Measurements from ENCODE around the gene NTSR2. TPM values are rescaled to one million over a fixed set of nuclear protein-coding genes. Genes with fewer than 3 reads are reported as not detected.

Gene NTSR2
- total and polyA plus RNA-seq, 9 donors = 0.33 to 3.8 (median 0.97) TPM; not detected in 2

DNA sequence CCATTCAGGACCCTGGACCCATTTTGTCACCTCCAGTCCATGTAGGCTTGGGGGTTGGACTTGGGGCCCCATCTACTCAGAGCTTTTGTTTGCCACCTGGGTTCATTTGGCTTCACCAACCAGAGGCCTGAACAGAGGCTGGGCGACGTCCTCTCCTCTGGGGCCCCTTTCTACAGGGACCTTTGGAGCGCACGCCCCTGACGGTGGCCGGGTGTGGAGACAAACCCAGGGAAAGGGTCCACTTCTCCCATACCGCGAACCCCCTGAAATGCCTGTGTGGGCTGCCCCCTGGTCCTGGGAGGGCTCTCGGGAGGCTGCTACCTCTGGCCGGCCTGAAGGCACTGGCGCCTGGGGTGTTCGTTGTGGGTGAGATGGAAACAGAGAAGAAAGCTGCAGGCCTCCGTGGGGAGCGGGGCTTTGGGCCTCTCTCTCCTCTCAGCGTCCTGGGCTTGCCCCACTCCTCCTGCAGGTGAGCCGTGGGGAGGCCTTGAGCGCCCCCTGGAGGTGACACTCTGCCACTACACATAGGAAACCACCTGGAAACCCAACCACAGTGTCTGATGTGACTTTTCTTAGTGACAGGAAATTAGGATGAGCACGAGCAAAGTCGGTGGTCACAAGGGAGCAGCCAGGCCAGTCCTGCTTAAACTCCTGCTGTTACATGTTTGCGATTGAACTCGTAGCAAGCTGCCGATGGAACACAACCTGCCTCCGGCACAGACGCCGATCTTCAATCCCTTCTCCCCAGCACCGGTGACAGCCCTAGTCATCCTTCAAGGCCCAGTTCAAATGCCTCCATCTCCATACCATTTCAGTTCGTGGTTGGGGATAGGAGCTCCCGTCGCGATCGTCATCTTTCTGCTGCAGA lies 12.0 kb upstream of the NTSR2 start:
- intact Hi-C loops (cut with DNase I) = loop anchor here in 1 of 4 donors (5.0 kb wide), 1 partner anchor 205 kb away; no protein-coding TSS in a partner anchor
- Histone ChIP-seq H3K27ac (peak overlapping the region; percentile 67 to 74), H3K4me1 (ENCODE audit: insufficient read depth) (peaks cover 27% of the 10 kb centered on the region), H3K27me3 (no peaks in the 10 kb centered on the region), H3K36me3 (no peaks in the 10 kb centered on the region), H3K9me3 (no peaks in the 10 kb centered on the region), H3K4me3 (no peak overlapping the region)
- peak; percentile 68 to 83 (median 69) for DNase-seq
- 71 to 74% (median 72%) methylated on average over 31 of the region's 31 CpGs for WGBS, 3 donors
- TF ChIP-seq POLR2A (IDR thresholded peaks at IDR 0.05) = no peak
- no peak for TF ChIP-seq EP300 (IDR thresholded peaks at IDR 0.05)
- TF ChIP-seq, protein P1, sequence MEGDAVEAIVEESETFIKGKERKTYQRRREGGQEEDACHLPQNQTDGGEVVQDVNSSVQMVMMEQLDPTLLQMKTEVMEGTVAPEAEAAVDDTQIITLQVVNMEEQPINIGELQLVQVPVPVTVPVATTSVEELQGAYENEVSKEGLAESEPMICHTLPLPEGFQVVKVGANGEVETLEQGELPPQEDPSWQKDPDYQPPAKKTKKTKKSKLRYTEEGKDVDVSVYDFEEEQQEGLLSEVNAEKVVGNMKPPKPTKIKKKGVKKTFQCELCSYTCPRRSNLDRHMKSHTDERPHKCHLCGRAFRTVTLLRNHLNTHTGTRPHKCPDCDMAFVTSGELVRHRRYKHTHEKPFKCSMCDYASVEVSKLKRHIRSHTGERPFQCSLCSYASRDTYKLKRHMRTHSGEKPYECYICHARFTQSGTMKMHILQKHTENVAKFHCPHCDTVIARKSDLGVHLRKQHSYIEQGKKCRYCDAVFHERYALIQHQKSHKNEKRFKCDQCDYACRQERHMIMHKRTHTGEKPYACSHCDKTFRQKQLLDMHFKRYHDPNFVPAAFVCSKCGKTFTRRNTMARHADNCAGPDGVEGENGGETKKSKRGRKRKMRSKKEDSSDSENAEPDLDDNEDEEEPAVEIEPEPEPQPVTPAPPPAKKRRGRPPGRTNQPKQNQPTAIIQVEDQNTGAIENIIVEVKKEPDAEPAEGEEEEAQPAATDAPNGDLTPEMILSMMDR (IDR thresholded peaks at IDR 0.05) = peak; percentile 54 to 79 (median 62)

DNA sequence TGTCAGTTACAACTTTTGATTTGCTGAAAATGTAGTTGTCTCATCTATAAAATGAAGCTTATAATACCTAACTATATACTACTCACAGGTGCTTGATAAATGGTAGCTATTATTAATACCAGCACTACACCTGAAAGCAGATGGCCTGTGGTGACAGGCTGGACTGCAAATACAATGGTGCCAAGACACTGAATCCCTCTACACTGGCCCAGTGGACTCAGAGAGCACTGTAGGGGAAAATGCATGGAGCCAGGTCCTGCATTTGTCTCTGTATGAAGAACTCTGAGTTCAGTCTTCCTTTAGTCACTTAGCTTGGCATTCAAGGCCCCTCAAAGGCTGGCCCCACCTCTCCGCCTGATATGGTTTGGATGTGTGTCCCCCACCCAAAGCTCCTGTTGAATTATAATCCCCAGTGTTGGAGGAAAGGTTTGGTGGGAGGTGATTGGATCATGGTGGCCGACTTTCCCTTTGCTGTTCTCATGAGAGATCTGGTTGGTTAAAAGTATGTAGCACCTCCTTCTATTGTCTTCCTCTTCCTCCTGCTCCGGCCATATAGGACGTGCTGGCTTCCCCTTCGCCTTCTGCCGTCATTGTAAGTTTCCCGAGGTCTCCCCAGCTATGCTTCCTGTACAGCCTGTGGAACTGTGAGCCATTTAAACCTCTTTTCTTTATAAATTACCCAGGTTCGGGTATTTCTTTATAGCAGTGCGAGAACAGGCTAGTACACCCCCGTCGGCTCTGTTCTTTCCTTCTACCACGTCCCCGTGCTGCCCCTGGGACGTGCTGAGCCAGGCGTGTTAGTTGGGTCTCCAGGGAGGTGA lies 11.1 kb upstream of the NTSR2 start:
- peak overlapping the region; percentile 67 to 74 for H3K27ac ChIP-seq
- no peaks in the 10 kb centered on the region for H3K9me3 ChIP-seq
- H3K4me3 ChIP-seq = no peak overlapping the region
- DNase-seq = peak in 1 of 5 donors; percentile 31
- H3K4me1 ChIP-seq (ENCODE audit: insufficient read depth) = peaks cover 32% of the 10 kb centered on the region
- H3K36me3 ChIP-seq = no peaks in the 10 kb centered on the region
- WGBS, 3 donors = 78 to 81% (median 80%) methylated on average over 15 of the region's 15 CpGs
- no peak for TF ChIP-seq POLR2A (IDR thresholded peaks at IDR 0.05)
- TF ChIP-seq, protein P1 (IDR thresholded peaks at IDR 0.05) = no peak
- TF ChIP-seq EP300 (IDR thresholded peaks at IDR 0.05) = no peak
- H3K27me3 ChIP-seq = no peaks in the 10 kb centered on the region
- intact Hi-C loops (cut with DNase I) = loop anchor here in 1 of 4 donors (5.0 kb wide), 1 partner anchor 204 kb away; no protein-coding TSS in a partner anchor

DNA sequence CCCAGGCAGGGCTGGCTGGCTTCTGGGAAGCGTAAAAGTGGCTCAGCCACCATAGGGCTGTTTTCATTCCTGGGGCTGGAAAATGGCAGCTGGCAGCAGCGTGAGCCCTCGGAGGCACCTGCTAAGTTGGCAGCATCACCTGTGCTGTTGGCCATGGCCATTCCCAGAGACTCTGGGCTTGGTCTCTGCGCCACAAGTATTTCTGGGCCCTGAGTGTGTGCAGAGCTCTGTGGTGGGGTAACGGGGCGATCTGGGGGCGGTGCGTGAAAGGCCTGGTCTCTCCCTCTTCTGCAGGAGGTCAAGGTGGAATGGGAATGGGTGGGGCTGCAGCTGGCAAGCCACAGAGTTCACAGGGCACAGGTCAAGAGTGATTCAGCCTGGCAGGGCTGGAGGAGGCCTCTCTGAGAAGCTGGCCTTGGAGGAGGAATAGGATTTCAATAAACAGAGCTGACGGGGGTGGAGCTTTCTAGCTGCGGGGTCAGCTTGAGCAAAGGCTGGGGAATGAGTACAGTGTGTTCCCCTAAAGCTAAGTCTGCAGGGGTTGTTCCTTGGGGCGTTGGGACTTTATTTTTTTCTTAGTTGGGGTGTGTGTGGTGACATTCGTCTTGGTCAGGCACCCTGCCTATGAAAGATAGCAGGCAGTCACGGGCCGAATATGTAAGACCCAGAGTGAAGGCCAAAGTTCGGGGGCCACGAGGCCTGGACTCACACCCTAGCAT lies 10.3 kb upstream of the NTSR2 start:
- no peak overlapping the region for H3K4me3 ChIP-seq
- H3K4me1 ChIP-seq (ENCODE audit: insufficient read depth) = peaks cover 32% of the 10 kb centered on the region
- H3K9me3 ChIP-seq = no peaks in the 10 kb centered on the region
- TF ChIP-seq EP300 (IDR thresholded peaks at IDR 0.05) = no peak
- TF ChIP-seq POLR2A (IDR thresholded peaks at IDR 0.05) = no peak
- TF ChIP-seq, protein P1 (IDR thresholded peaks at IDR 0.05) = no peak
- no peaks in the 10 kb centered on the region for H3K36me3 ChIP-seq
- WGBS, 3 donors = 20 to 34% (median 22%) methylated on average over 16 of the region's 16 CpGs
- H3K27me3 ChIP-seq = no peaks in the 10 kb centered on the region
- DNase-seq = peak; percentile 84 to 91 (median 86)
- intact Hi-C loops (cut with DNase I) = loop anchor here in 1 of 4 donors (5.0 kb wide), 1 partner anchor 203 kb away; no protein-coding TSS in a partner anchor
- peak overlapping the region; percentile 61 to 74 for H3K27ac ChIP-seq

Data from ovary (tissue), 9 donors.